ENCODE measurements around the gene TSR1. TPM values are rescaled to one million over a fixed set of nuclear protein-coding genes. Genes with fewer than 3 reads are reported as not detected.
"Not testable (repeated sequence)": the region's sequence is repeated elsewhere in the genome, so short reads cannot be mapped to it uniquely, and the experiment has no call there.

The TSR1 gene
- total RNA-seq, 1 experiment from 2014 or later = 55.6 TPM

GRCh38 chr17:2351269-2351668 is 15.0 kb upstream of the TSR1 start:
- DNase-seq (ENCODE audit: low read depth, low spot score) = no peak
- in situ Hi-C loops (cut with HindIII; ENCODE audit: low pct_unique_long_range_greater_than_20kb, low sequenced_read_pairs) = no loop called here

- in situ Hi-C loops (cut with HindIII; ENCODE audit: low pct_unique_long_range_greater_than_20kb, low sequenced_read_pairs) = no loop called here
- DNase-seq (ENCODE audit: low read depth, low spot score) = peak; percentile 84
Observed at GRCh38 chr17:2347805-2348685, 11.8 kb upstream of the TSR1 start.

- no peak for DNase-seq (ENCODE audit: low read depth, low spot score)
Observed at GRCh38 chr17:2346475-2346874, 10.2 kb upstream of the TSR1 start.

GRCh38 chr17:2344528-2344927 is 8.3 kb upstream of the TSR1 start:
- DNase-seq (ENCODE audit: low read depth, low spot score) = no peak
- in situ Hi-C loops (cut with HindIII; ENCODE audit: low pct_unique_long_range_greater_than_20kb, low sequenced_read_pairs) = no loop called here

More at GRCh38 chr17:2346475-2346874, 10.2 kb upstream of the TSR1 start:
- in situ Hi-C loops (cut with HindIII; ENCODE audit: low pct_unique_long_range_greater_than_20kb, low sequenced_read_pairs) = no loop called here

GRCh38 chr17:2343421-2343820 is 7.2 kb upstream of the TSR1 start:
- DNase-seq (ENCODE audit: low read depth, low spot score) = no peak
- in situ Hi-C loops (cut with HindIII; ENCODE audit: low pct_unique_long_range_greater_than_20kb, low sequenced_read_pairs) = no loop called here

GRCh38 chr17:2338315-2338657 is 2.0 kb upstream of the TSR1 start:
- in situ Hi-C loops (cut with HindIII; ENCODE audit: low pct_unique_long_range_greater_than_20kb, low sequenced_read_pairs) = no loop called here
- peak; percentile 26 for DNase-seq (ENCODE audit: low read depth, low spot score)

GRCh38 chr17:2337544-2338314 is 1.5 kb upstream of the TSR1 start:
- in situ Hi-C loops (cut with HindIII; ENCODE audit: low pct_unique_long_range_greater_than_20kb, low sequenced_read_pairs) = no loop called here
- DNase-seq (ENCODE audit: low read depth, low spot score) = peak; percentile 55

- peak; percentile 68 for DNase-seq (ENCODE audit: low read depth, low spot score)
Observed at GRCh38 chr17:2336852-2337543, 741 bp upstream of the TSR1 start, which contains the start of gene SGSM2. SGSM2 (plus strand) TSS chr17:2337501; CDS start chr17:2337689, 188 bp downstream.

GRCh38 chr17:2335726-2336214 is 487 bp downstream of the TSR1 start:
- no peak for DNase-seq (ENCODE audit: low read depth, low spot score)
- in situ Hi-C loops (cut with HindIII; ENCODE audit: low pct_unique_long_range_greater_than_20kb, low sequenced_read_pairs) = no loop called here

More at GRCh38 chr17:2336852-2337543, 741 bp upstream of the TSR1 start, which contains the start of gene SGSM2:
- in situ Hi-C loops (cut with HindIII; ENCODE audit: low pct_unique_long_range_greater_than_20kb, low sequenced_read_pairs) = no loop called here

GRCh38 chr17:2331303-2331702 is 5.0 kb downstream of the TSR1 start:
- no peak for DNase-seq (ENCODE audit: low read depth, low spot score)

GRCh38 chr17:2323629-2324314 is 12.5 kb downstream of the TSR1 start:
- in situ Hi-C loops (cut with HindIII; ENCODE audit: low pct_unique_long_range_greater_than_20kb, low sequenced_read_pairs) = no loop called here
- DNase-seq (ENCODE audit: low read depth, low spot score) = no peak

More at GRCh38 chr17:2331303-2331702, 5.0 kb downstream of the TSR1 start:
- in situ Hi-C loops (cut with HindIII; ENCODE audit: low pct_unique_long_range_greater_than_20kb, low sequenced_read_pairs) = no loop called here

- DNase-seq (ENCODE audit: low read depth, low spot score) = no peak
- in situ Hi-C loops (cut with HindIII; ENCODE audit: low pct_unique_long_range_greater_than_20kb, low sequenced_read_pairs) = no loop called here
Observed at GRCh38 chr17:2321399-2321798, 14.9 kb downstream of the TSR1 start.

GRCh38 chr17:2319051-2319450 is 17.2 kb downstream of the TSR1 start:
- in situ Hi-C loops (cut with HindIII; ENCODE audit: low pct_unique_long_range_greater_than_20kb, low sequenced_read_pairs) = no loop called here

GRCh38 chr17:2317796-2318195 is 18.5 kb downstream of the TSR1 start:
- in situ Hi-C loops (cut with HindIII; ENCODE audit: low pct_unique_long_range_greater_than_20kb, low sequenced_read_pairs) = no loop called here
- DNase-seq (ENCODE audit: low read depth, low spot score) = no peak

More at GRCh38 chr17:2319051-2319450, 17.2 kb downstream of the TSR1 start:
- DNase-seq (ENCODE audit: low read depth, low spot score) = no peak

- not testable (repeated sequence) for DNase-seq (ENCODE audit: low read depth, low spot score)
Observed at GRCh38 chr17:2316916-2317205, 19.4 kb downstream of the TSR1 start.

GRCh38 chr17:2312736-2313135 is 23.5 kb downstream of the TSR1 start:
- no peak for DNase-seq (ENCODE audit: low read depth, low spot score)
- in situ Hi-C loops (cut with HindIII; ENCODE audit: low pct_unique_long_range_greater_than_20kb, low sequenced_read_pairs) = no loop called here

More at GRCh38 chr17:2316916-2317205, 19.4 kb downstream of the TSR1 start:
- in situ Hi-C loops (cut with HindIII; ENCODE audit: low pct_unique_long_range_greater_than_20kb, low sequenced_read_pairs) = not testable (repeated sequence)

GRCh38 chr17:2309338-2310154 is 26.7 kb downstream of the TSR1 start:
- in situ Hi-C loops (cut with HindIII; ENCODE audit: low pct_unique_long_range_greater_than_20kb, low sequenced_read_pairs) = no loop called here
- DNase-seq (ENCODE audit: low read depth, low spot score) = no peak

Measured in SK-MEL-5 (cell line).